GM18505 (cell line): ENCODE results near the gene SLC40A1.

ENCODE experiments used
- ATAC-seq: cut with Tn5 transposase; IDR thresholded peaks from one replicate; pipeline ENCODE4 v1.9.1; 2021; ENCODE audit not compliant: unreplicated experiment
- POLR2A ChIP-seq: IDR thresholded peaks from 4 replicates; pipeline ENCODE4 v1.6.1; 2011; ENCODE audit warnings: borderline replicate concordance; ENCODE audit not compliant: insufficient read depth, insufficient read length; ENCODE audit errors: extremely low read depth

The SLC40A1 gene

GRCh38 chr2:189552334-189552990 is 28.1 kb downstream of the SLC40A1 start:
- no peak for ATAC-seq
- TF ChIP-seq POLR2A, result no peak

GRCh38 chr2:189551808-189552207 is 28.8 kb downstream of the SLC40A1 start:
- no peak for ATAC-seq
- TF ChIP-seq POLR2A, result no peak

GRCh38 chr2:189549449-189549832 is 31.1 kb downstream of the SLC40A1 start:
- ATAC-seq, result no peak
- TF ChIP-seq POLR2A, result no peak

GRCh38 chr2:189548666-189549448 is 31.7 kb downstream of the SLC40A1 start:
- TF ChIP-seq POLR2A, result no peak
- ATAC-seq, result no peak

- ATAC-seq, result no peak
- TF ChIP-seq POLR2A, result no peak
These were observed 35.2 kb downstream of the SLC40A1 start for GRCh38 chr2:189545418-189545817.

GRCh38 chr2:189544318-189545042 is 36.1 kb downstream of the SLC40A1 start:
- ATAC-seq, result no peak
- no peak for TF ChIP-seq POLR2A

GRCh38 chr2:189543367-189543766 is 37.2 kb downstream of the SLC40A1 start:
- no peak for ATAC-seq
- no peak for TF ChIP-seq POLR2A

GRCh38 chr2:189542145-189542882 is 38.3 kb downstream of the SLC40A1 start:
- ATAC-seq, result no peak

GRCh38 chr2:189541591-189541990 is 39.0 kb downstream of the SLC40A1 start:
- no peak for TF ChIP-seq POLR2A
- ATAC-seq, result no peak

More at GRCh38 chr2:189542145-189542882, 38.3 kb downstream of the SLC40A1 start:
- TF ChIP-seq POLR2A, result no peak

- no peak for ATAC-seq
- TF ChIP-seq POLR2A, result no peak
These were observed 40.0 kb downstream of the SLC40A1 start for GRCh38 chr2:189540551-189540950.

GRCh38 chr2:189538402-189538801 is 42.2 kb downstream of the SLC40A1 start:
- ATAC-seq, result no peak
- TF ChIP-seq POLR2A, result no peak

- no peak for TF ChIP-seq POLR2A
- no peak for ATAC-seq
These were observed 43.8 kb downstream of the SLC40A1 start for GRCh38 chr2:189536830-189537229.
